Colonic mucosa (tissue), 4 donors: ENCODE data around the gene PUM1. TPM values are rescaled to one million over a fixed set of nuclear protein-coding genes. Genes with fewer than 3 reads are reported as not detected.

Experiments used
- DNase-seq: peaks from one replicate; pipeline ENCODE4 v3.0.0-alpha.2; 2020
- H3K27ac ChIP-seq: fragments of 200-600 bp; one replicate; pipeline ENCODE4 v1.8.0; 2021
- H3K27me3 ChIP-seq: fragments of 200-600 bp; one replicate; pipeline ENCODE4 v1.8.0; 2021
- H3K36me3 ChIP-seq: fragments of 200-600 bp; one replicate; pipeline ENCODE4 v1.8.0; 2021
- H3K4me1 ChIP-seq: fragments of 200-600 bp; one replicate; pipeline ENCODE4 v1.8.0; 2021; ENCODE audit warnings: mild to moderate bottlenecking
- H3K4me3 ChIP-seq: fragments of 200-600 bp; one replicate; pipeline ENCODE4 v1.8.0; 2021
- H3K9ac ChIP-seq, 2 donors: one replicate each; pipeline ENCODE4 v1.7.0; 2013; ENCODE audit warnings: control low read depth in 2 of 2, low read depth in 2 of 2, low read length in 2 of 2
- H3K9me3 ChIP-seq: fragments of 200-600 bp; one replicate; pipeline ENCODE4 v1.8.0; 2021
- CTCF ChIP-seq: fragments of 200-600 bp; IDR thresholded peaks from one replicate; pipeline ENCODE4 v1.8.0; 2022; ENCODE audit warnings: antibody characterized with exemption, mild to moderate bottlenecking
- intact Hi-C: fragments of 100-400 bp; cut with DNase I; formaldehyde crosslinking; loops from one replicate; pipeline ENCODE4 v1.14.1; 2022
- total RNA-seq, 2 donors: library from RNA; stranded (reverse); fragmentation: NEBNext Ultra II Directional in 1 of 2; extraction: Animal tissue kit (Norgen Biotek cat#: 25700) in 1 of 2; gene quantifications; one replicate each; pipeline ENCODE4 v1.2.1, GENCODE V29; 2021
- donor health status: healthy.
- donor health status: DM: no; HTN: no; CAD: no.
- donor health status: DM: no; HTN: no; CAD: no.

PUM1 gene
- total RNA-seq, 2 donors from 2014 or later = 119 to 124 TPM

GRCh38 chr1:30986755-30987154 lies 78.8 kb downstream of the PUM1 start:
- TF ChIP-seq CTCF = no peak
- DNase-seq = no peak
- H3K9ac ChIP-seq = no peak overlapping the region
- no peak overlapping the region for H3K4me3 ChIP-seq
- no peaks in the 10 kb centered on the region for H3K27me3 ChIP-seq
- no peaks in the 10 kb centered on the region for H3K36me3 ChIP-seq
- H3K9me3 ChIP-seq = no peaks in the 10 kb centered on the region
- H3K4me1 ChIP-seq = no peaks in the 10 kb centered on the region
- H3K27ac ChIP-seq = no peak overlapping the region
- intact Hi-C loops = no loop called here

GRCh38 chr1:30984991-30985503 lies 80.5 kb downstream of the PUM1 start:
- H3K27me3 ChIP-seq = no peaks in the 10 kb centered on the region
- DNase-seq = no peak
- H3K4me3 ChIP-seq = no peak overlapping the region
- TF ChIP-seq CTCF = no peak
- no peaks in the 10 kb centered on the region for H3K9me3 ChIP-seq
- H3K9ac ChIP-seq = no peak overlapping the region
- no peak overlapping the region for H3K27ac ChIP-seq
- no peaks in the 10 kb centered on the region for H3K4me1 ChIP-seq
- intact Hi-C loops = no loop called here
- H3K36me3 ChIP-seq = no peaks in the 10 kb centered on the region

GRCh38 chr1:30984165-30984889 lies 81.2 kb downstream of the PUM1 start:
- no peaks in the 10 kb centered on the region for H3K4me1 ChIP-seq
- H3K4me3 ChIP-seq = no peak overlapping the region
- no peak for DNase-seq
- no peaks in the 10 kb centered on the region for H3K9me3 ChIP-seq
- no peaks in the 10 kb centered on the region for H3K36me3 ChIP-seq
- intact Hi-C loops = no loop called here
- H3K9ac ChIP-seq = no peak overlapping the region
- H3K27me3 ChIP-seq = no peaks in the 10 kb centered on the region
- no peak for TF ChIP-seq CTCF
- no peak overlapping the region for H3K27ac ChIP-seq

GRCh38 chr1:30982937-30983336 lies 82.6 kb downstream of the PUM1 start:
- intact Hi-C loops = no loop called here
- Histone ChIP-seq H3K27me3 (no peaks in the 10 kb centered on the region), H3K9ac (no peak overlapping the region), H3K27ac (no peak overlapping the region), H3K4me3 (no peak overlapping the region), H3K36me3 (no peaks in the 10 kb centered on the region), H3K9me3 (no peaks in the 10 kb centered on the region), H3K4me1 (no peaks in the 10 kb centered on the region)
- DNase-seq = no peak
- TF ChIP-seq CTCF = no peak

GRCh38 chr1:30982431-30982830 lies 83.1 kb downstream of the PUM1 start:
- H3K27ac ChIP-seq = no peak overlapping the region
- no peaks in the 10 kb centered on the region for H3K4me1 ChIP-seq
- DNase-seq = no peak
- no peaks in the 10 kb centered on the region for H3K27me3 ChIP-seq
- no peak overlapping the region for H3K4me3 ChIP-seq
- H3K36me3 ChIP-seq = no peaks in the 10 kb centered on the region
- TF ChIP-seq CTCF = no peak
- H3K9me3 ChIP-seq = no peaks in the 10 kb centered on the region
- intact Hi-C loops = no loop called here
- H3K9ac ChIP-seq = no peak overlapping the region
